Keratinocyte (primary cell): Measurements from ENCODE around the gene TSKU. TPM values are rescaled to one million over a fixed set of nuclear protein-coding genes. Genes with fewer than 3 reads are reported as not detected.

ENCODE experiments used
- DNase-seq: peaks from one replicate; pipeline ENCODE4 v3.0.0-alpha.2; 2011; ENCODE audit warnings: low read depth, missing footprints, low spot score
- FAIRE-seq: peaks from 2 replicates; lab custom pipeline; 2011; peaks lifted over from hg19 to GRCh38; lab: Jason Lieb, UNC
- H2AFZ ChIP-seq: 2 replicates; pipeline ENCODE4 v1.6.0; 2012; ENCODE audit warnings: low read length, control low read depth, inconsistent platforms; ENCODE audit not compliant: control insufficient read depth
- H3K27ac ChIP-seq: 2 replicates; pipeline ENCODE4 v1.5.1; 2011; ENCODE audit warnings: low read length; ENCODE audit not compliant: control insufficient read depth, insufficient read depth
- H3K27me3 ChIP-seq: 3 replicates; pipeline ENCODE4 v1.6.0; 2011; ENCODE audit warnings: low read length; ENCODE audit not compliant: control insufficient read depth, insufficient read depth; ENCODE audit errors: extremely low read depth
- H3K36me3 ChIP-seq, 2 experiments: 2 replicates in 1 of 2; 3 replicates in 1 of 2; pipeline ENCODE4 v1.5.1; 2011; ENCODE audit warnings: low read length in 2 of 2, mild to moderate bottlenecking in 1 of 2; ENCODE audit not compliant: control insufficient read depth in 2 of 2, insufficient read depth in 2 of 2; ENCODE audit errors: extremely low read depth in 1 of 2
- H3K4me1 ChIP-seq: 3 replicates; pipeline ENCODE4 v1.5.1; 2011; ENCODE audit warnings: low read length; ENCODE audit not compliant: control insufficient read depth, insufficient read depth; ENCODE audit errors: extremely low read depth
- H3K4me2 ChIP-seq: 3 replicates; pipeline ENCODE4 v1.6.0; 2011; ENCODE audit warnings: low read depth, low read length; ENCODE audit not compliant: control insufficient read depth, insufficient read depth; ENCODE audit errors: extremely low read depth
- H3K4me3 ChIP-seq, 3 experiments: fragments of 200-600 bp in 1 of 3; sonication (generic) in 1 of 3; 2 replicates in 2 of 3; 3 replicates in 1 of 3; pipeline ENCODE4 v1.5.1; 2011 to 2016; ENCODE audit warnings: low read length in 3 of 3, mild to moderate bottlenecking in 3 of 3, control low read depth in 2 of 3, inconsistent platforms in 1 of 3, low read depth in 1 of 3, mixed read lengths in 1 of 3, mixed run types in 1 of 3, moderate library complexity in 1 of 3; ENCODE audit not compliant: control insufficient read depth in 2 of 3, insufficient read depth in 2 of 3; ENCODE audit errors: extremely low read depth in 1 of 3
- H3K79me2 ChIP-seq: 2 replicates; pipeline ENCODE4 v1.6.0; 2012; ENCODE audit warnings: low read length; ENCODE audit not compliant: control insufficient read depth, insufficient read depth
- H3K9ac ChIP-seq: 3 replicates; pipeline ENCODE4 v1.6.0; 2011; ENCODE audit warnings: low read length; ENCODE audit not compliant: control insufficient read depth, insufficient read depth; ENCODE audit errors: extremely low read depth
- H3K9me1 ChIP-seq: 3 replicates; pipeline ENCODE4 v1.6.0; 2011; ENCODE audit warnings: low read length; ENCODE audit not compliant: control insufficient read depth, insufficient read depth; ENCODE audit errors: extremely low read depth
- H3K9me3 ChIP-seq: 2 replicates; pipeline ENCODE4 v1.5.1; 2012; ENCODE audit warnings: low read depth, low read length; ENCODE audit not compliant: control insufficient read depth
- H4K20me1 ChIP-seq: 3 replicates; pipeline ENCODE4 v1.6.0; 2011; ENCODE audit warnings: low read length; ENCODE audit not compliant: control insufficient read depth, insufficient read depth; ENCODE audit errors: extremely low read depth
- CTCF ChIP-seq, 3 experiments: IDR thresholded peaks in 1 of 3; conservative IDR thresholded peaks in 1 of 3; optimal IDR thresholded peaks in 1 of 3; 2 replicates in 2 of 3; 3 replicates in 1 of 3; pipeline versions ENCODE3 to v1.5.1; 2011; ENCODE audit warnings: low read length in 3 of 3, mild to moderate bottlenecking in 3 of 3, moderate library complexity in 2 of 3, control low read depth in 1 of 3, inconsistent platforms in 1 of 3; ENCODE audit not compliant: insufficient read depth in 2 of 3; ENCODE audit errors: extremely low read depth in 1 of 3
- EZH2 ChIP-seq: IDR thresholded peaks from one replicate; pipeline ENCODE4 v1.6.1; 2012; ENCODE audit warnings: inconsistent platforms, mild to moderate bottlenecking, low read length, moderate library complexity
- dilution Hi-C: fragments of 300-500 bp; cut with MboI; formaldehyde crosslinking; loops from one replicate; pipeline ENCODE4 v1.7.0; 2020; ENCODE audit warnings: low sequenced_read_pairs; ENCODE audit not compliant: extremely low pct_ligation_motif_present
- polyA plus RNA-seq, 5 experiments: library from polyadenylated mRNA; depleted of rRNA in 3 of 5; stranded (reverse) in 3 of 5; stranded (forward) in 1 of 5; unstranded in 1 of 5; fragments of >200 nt; gene quantifications; 1 replicate in 1 of 5; 2 replicates in 3 of 5; 3 replicates in 1 of 5; pipeline versions ENCODE4 v1.2.1 to v1.2.3, GENCODE V29; 2011 to 2012; ENCODE audit warnings: missing spikeins in 2 of 5, low read depth in 1 of 5, low replicate concordance in 1 of 5

Gene TSKU
- polyA plus RNA-seq, 1 donor (not counting 4 experiments of a cell fraction or from before 2014, with no cell fraction given), result 22.8 TPM

- Histone ChIP-seq H3K4me1 (peaks cover 17% of the 10 kb centered on the region), H3K36me3 (peaks cover 10 to 19% of the 10 kb centered on the region in 2 experiments), H3K9ac (no peak overlapping the region), H2AFZ (no peak overlapping the region), H3K27ac (no peak overlapping the region), H4K20me1 (peaks cover 9% of the 10 kb centered on the region), H3K9me3 (no peaks in the 10 kb centered on the region), H3K4me2 (no peak overlapping the region), H3K79me2 (peaks cover 12% of the 10 kb centered on the region), H3K9me1 (no peaks in the 10 kb centered on the region), H3K4me3 (no peak overlapping the region), H3K27me3 (no peaks in the 10 kb centered on the region)
- FAIRE-seq, result no peak
- dilution Hi-C loops, result no loop called here
- no peak for DNase-seq
- TF ChIP-seq CTCF (optimal IDR thresholded peaks at IDR 0.05 in 1 of 3, IDR thresholded peaks at IDR 0.05 in 1 of 3, conservative IDR thresholded peaks at IDR 0.05 in 1 of 3; ENCODE audit: extremely low read depth in 1 of 3, insufficient read depth in 2 of 3, low read length in 3 of 3) (no peak), EZH2 (no peak)
These were observed 17.5 kb downstream of the TSKU start for GRCh38 chr11:76800466-76801200.

- H3K27me3 ChIP-seq, result no peaks in the 10 kb centered on the region
- H3K79me2 ChIP-seq, result peaks cover 6% of the 10 kb centered on the region
- no peaks in the 10 kb centered on the region for H3K9me3 ChIP-seq
- no peak overlapping the region for H3K27ac ChIP-seq
- no peak overlapping the region for H3K4me2 ChIP-seq
- FAIRE-seq, result no peak
- no peaks in the 10 kb centered on the region for H3K9me1 ChIP-seq
- peaks cover 10 to 15% of the 10 kb centered on the region in 2 experiments for H3K36me3 ChIP-seq
- H3K4me1 ChIP-seq, result peaks cover 20% of the 10 kb centered on the region
- no peak overlapping the region for H3K4me3 ChIP-seq
- TF ChIP-seq EZH2, result no peak
- no peak for TF ChIP-seq CTCF (optimal IDR thresholded peaks at IDR 0.05 in 1 of 3, IDR thresholded peaks at IDR 0.05 in 1 of 3, conservative IDR thresholded peaks at IDR 0.05 in 1 of 3; ENCODE audit: extremely low read depth in 1 of 3, insufficient read depth in 2 of 3, low read length in 3 of 3)
- dilution Hi-C loops, result no loop called here
- H3K9ac ChIP-seq, result no peak overlapping the region
- peaks cover 9% of the 10 kb centered on the region for H4K20me1 ChIP-seq
- DNase-seq, result no peak
- no peak overlapping the region for H2AFZ ChIP-seq
These were observed 18.1 kb downstream of the TSKU start for GRCh38 chr11:76801225-76801624.
